Loucy (cell line): ENCODE measurements around the gene MEGF8.

Experiments used
- CTCF ChIP-seq: fragments of 200-600 bp; sonication (generic); conservative IDR thresholded peaks from 2 replicates; pipeline ENCODE4 v1.5.1; 2014; ENCODE audit warnings: mild to moderate bottlenecking, antibody characterized with exemption, low read length
- EZH2phosphoT487 ChIP-seq: fragments of 200-600 bp; IDR thresholded peaks from 2 replicates; pipeline ENCODE4 v1.6.1; 2018; ENCODE audit warnings: antibody characterized with exemption, mild to moderate bottlenecking, moderate library complexity, borderline replicate concordance

GRCh38 chr19:42288387-42288786, 37.0 kb upstream of the MEGF8 start:
- TF ChIP-seq CTCF (no peak), EZH2phosphoT487 (no peak)
